ENCODE data around the gene TANGO6. TPM values are rescaled to one million over a fixed set of nuclear protein-coding genes. Genes with fewer than 3 reads are reported as not detected.
A peak's percentile ranks its signal among the peaks of the same experiment; 100 is the strongest.

TANGO6 gene
- polyA plus RNA-seq, 1 donor (not counting 4 experiments of a cell fraction or from before 2014, with no cell fraction given), result 13.1 TPM

DNA sequence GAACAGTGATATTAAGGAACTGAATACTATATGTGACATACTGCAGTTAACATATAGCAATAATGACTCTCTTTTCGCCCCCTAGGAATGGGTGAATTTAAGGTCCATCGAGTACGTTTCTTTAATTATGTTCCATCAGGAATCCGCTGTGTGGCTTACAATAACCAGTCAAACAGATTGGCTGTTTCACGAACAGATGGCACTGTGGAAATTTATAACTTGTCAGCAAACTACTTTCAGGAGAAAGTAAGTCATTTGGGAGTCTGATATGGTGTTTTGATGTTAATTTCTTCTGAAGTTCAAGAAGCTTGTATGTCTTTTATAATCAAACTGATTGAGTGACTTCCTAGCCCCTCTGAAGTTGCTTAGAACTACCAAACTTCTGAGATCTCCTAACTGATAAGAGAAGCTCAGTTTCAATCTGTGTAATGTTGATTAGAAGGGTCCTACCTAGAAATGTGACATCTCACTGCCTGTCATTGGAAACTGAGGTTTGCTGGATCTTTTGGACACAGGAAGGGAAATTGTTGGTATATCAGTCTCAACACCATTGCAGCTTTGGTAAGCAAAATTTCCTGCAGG, 290.1 kb downstream of the TANGO6 start:
- H3K4me1 ChIP-seq (ENCODE audit: control insufficient read depth, extremely low read depth, insufficient read depth, low read length), result peaks cover 21% of the 10 kb centered on the region
- peak overlapping the region; percentile 34 for H3K27ac ChIP-seq (ENCODE audit: control insufficient read depth, insufficient read depth, low read length)
- H4K20me1 ChIP-seq (ENCODE audit: control insufficient read depth, extremely low read depth, insufficient read depth, low read length), result no peaks in the 10 kb centered on the region
- H3K4me3 ChIP-seq (ENCODE audit: control insufficient read depth in 2 of 3, extremely low read depth in 1 of 3, insufficient read depth in 2 of 3, low read depth in 1 of 3, low read length in 3 of 3), result peak overlapping the region; percentile 75 to 99 (median 88)
- H2AFZ ChIP-seq (ENCODE audit: control insufficient read depth, low read length), result no peak overlapping the region
- dilution Hi-C loops (cut with MboI; ENCODE audit: extremely low pct_ligation_motif_present, low sequenced_read_pairs), result no loop called here
- peaks cover 86% of the 10 kb centered on the region for H3K79me2 ChIP-seq (ENCODE audit: control insufficient read depth, insufficient read depth, low read length)
- H3K9me1 ChIP-seq (ENCODE audit: control insufficient read depth, extremely low read depth, insufficient read depth, low read length), result peaks cover 3% of the 10 kb centered on the region
- peak overlapping the region; percentile 86 for H3K4me2 ChIP-seq (ENCODE audit: control insufficient read depth, extremely low read depth, insufficient read depth, low read depth, low read length)
- DNase-seq (ENCODE audit: low read depth, low spot score), result no peak
- peak overlapping the region; percentile 96 for H3K9ac ChIP-seq (ENCODE audit: control insufficient read depth, extremely low read depth, insufficient read depth, low read length)
- H3K36me3 ChIP-seq (ENCODE audit: control insufficient read depth in 2 of 2, extremely low read depth in 1 of 2, insufficient read depth in 2 of 2, low read length in 2 of 2), result peaks cover 12 to 30% of the 10 kb centered on the region in 2 experiments
- no peaks in the 10 kb centered on the region for H3K9me3 ChIP-seq (ENCODE audit: control insufficient read depth, low read depth, low read length)
- FAIRE-seq, result no peak
- TF ChIP-seq EZH2 (IDR thresholded peaks at IDR 0.05; ENCODE audit: low read length) (no peak), CTCF (optimal IDR thresholded peaks at IDR 0.05 in 1 of 3, IDR thresholded peaks at IDR 0.05 in 1 of 3, conservative IDR thresholded peaks at IDR 0.05 in 1 of 3; ENCODE audit: extremely low read depth in 1 of 3, insufficient read depth in 2 of 3, low read length in 3 of 3) (no peak)
- H3K27me3 ChIP-seq (ENCODE audit: control insufficient read depth, extremely low read depth, insufficient read depth, low read length), result no peaks in the 10 kb centered on the region

Small RNAs within 50 kb of the gene (small RNA-seq; reads per million reads assigned to genes)
- gene RF00019 (ENCODE audit: insufficient read length in 3 of 3, low read depth in 3 of 3, low replicate concordance in 1 of 3), result 0 reads per million in 3 experiments
- gene RF00066 (ENCODE audit: insufficient read length in 3 of 3, low read depth in 3 of 3, low replicate concordance in 1 of 3), result 0 reads per million in 3 experiments
- 0 reads per million in 3 experiments for gene RNU6-898P (ENCODE audit: insufficient read length in 3 of 3, low read depth in 3 of 3, low replicate concordance in 1 of 3)

Other genes starting within 250 kb of the TANGO6 start
- 366 to 711 TPM (median 524 TPM) in 3 replicates for gene CDH3, start 198.2 kb upstream of the TANGO6 start, polyA plus RNA-seq
- 247 to 378 TPM (median 285 TPM) in 3 replicates for gene CDH1, start 106.2 kb upstream of the TANGO6 start, polyA plus RNA-seq

Data from keratinocyte (primary cell).